ENCODE results near the gene DACH1.

GRCh38 chr13:71856548-71857043 lies 10.4 kb downstream of the DACH1 start:
- TF ChIP-seq CTCF (conservative IDR thresholded peaks at IDR 0.05; ENCODE audit: low read depth, low read length) (no peak), EZH2 (IDR thresholded peaks at IDR 0.05; ENCODE audit: low read length, unreplicated experiment) (no peak), EZH2phosphoT487 (IDR thresholded peaks at IDR 0.05; ENCODE audit: borderline replicate concordance, low read length) (no peak)

Measured in PC-3 (cell line).